ENCODE data around the gene LAMA2.

DNA sequence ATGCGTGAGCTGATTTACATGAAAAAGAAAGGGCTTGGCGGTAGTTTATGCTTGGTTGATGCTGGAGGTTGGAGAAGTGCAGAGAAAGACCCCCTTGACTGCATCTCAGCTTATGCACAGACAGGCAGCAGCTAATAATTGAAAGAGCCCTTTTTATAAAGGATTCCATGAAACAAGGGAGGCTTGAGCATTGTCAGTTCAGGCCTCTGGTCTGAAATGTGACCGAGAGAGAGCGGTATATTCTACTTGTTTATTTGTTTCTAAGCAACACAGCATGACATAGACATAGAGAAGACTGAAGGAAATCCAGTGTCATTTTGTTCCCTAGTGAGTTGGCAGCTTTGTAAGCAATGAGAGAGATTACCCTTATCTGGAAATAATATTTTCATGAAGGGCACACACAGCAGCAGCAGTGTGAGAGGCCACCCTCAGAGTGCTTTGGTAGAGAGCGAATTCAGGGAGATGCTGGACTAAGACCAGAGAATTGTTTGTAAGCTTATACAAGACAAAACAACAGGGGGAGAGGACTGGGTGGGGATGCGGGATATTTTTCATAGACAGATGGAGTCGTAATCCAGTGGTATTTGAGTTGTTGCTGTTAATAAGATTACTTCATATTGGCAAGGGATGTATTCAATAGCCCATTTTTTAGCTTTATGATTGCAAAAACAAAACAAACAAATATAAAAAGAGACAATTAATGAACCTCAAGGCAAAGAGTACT is 34.6 kb upstream of the LAMA2 start:
- TF ChIP-seq, protein P1, sequence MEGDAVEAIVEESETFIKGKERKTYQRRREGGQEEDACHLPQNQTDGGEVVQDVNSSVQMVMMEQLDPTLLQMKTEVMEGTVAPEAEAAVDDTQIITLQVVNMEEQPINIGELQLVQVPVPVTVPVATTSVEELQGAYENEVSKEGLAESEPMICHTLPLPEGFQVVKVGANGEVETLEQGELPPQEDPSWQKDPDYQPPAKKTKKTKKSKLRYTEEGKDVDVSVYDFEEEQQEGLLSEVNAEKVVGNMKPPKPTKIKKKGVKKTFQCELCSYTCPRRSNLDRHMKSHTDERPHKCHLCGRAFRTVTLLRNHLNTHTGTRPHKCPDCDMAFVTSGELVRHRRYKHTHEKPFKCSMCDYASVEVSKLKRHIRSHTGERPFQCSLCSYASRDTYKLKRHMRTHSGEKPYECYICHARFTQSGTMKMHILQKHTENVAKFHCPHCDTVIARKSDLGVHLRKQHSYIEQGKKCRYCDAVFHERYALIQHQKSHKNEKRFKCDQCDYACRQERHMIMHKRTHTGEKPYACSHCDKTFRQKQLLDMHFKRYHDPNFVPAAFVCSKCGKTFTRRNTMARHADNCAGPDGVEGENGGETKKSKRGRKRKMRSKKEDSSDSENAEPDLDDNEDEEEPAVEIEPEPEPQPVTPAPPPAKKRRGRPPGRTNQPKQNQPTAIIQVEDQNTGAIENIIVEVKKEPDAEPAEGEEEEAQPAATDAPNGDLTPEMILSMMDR (IDR thresholded peaks at IDR 0.05; ENCODE audit: low read length): no peak
- TF ChIP-seq EZH2phosphoT487 (IDR thresholded peaks at IDR 0.05; ENCODE audit: low read length): no peak
